AG04449 (cell line): Measurements from ENCODE around the gene CHRM5.

Source experiments
- CTCF ChIA-PET: fragments of 350-600 bp; formaldehyde crosslinking; extraction: SDS; loops from one replicate; lab custom pipeline; 2021; ENCODE audit warnings: antibody characterized with exemption; lab: Yijun Ruan, JAX
- POLR2A ChIA-PET: fragments of 400-600, 350-600 bp; formaldehyde crosslinking; extraction: SDS; loops from one replicate; lab custom pipeline; 2020; ENCODE audit warnings: antibody characterized with exemption, inconsistent platforms; lab: Yijun Ruan, JAX
- DNase-seq: peaks from one replicate; pipeline ENCODE4 v3.0.0-alpha.2; 2010; ENCODE audit warnings: low read depth, low spot score
- H3K4me3 ChIP-seq: 2 replicates; pipeline ENCODE4 v1.5.1; 2011; ENCODE audit warnings: low read depth, mild to moderate bottlenecking, control low read depth, low read length
- CTCF ChIP-seq: IDR thresholded peaks from one replicate; pipeline ENCODE4 v1.5.1; 2011; ENCODE audit warnings: mild to moderate bottlenecking, moderate library complexity, low read length, control low read depth, inconsistent platforms; ENCODE audit not compliant: insufficient read depth; ENCODE audit errors: missing control alignments

Gene CHRM5

GRCh38 chr15:33941279-33942063 is 26.8 kb upstream of the CHRM5 start:
- CTCF ChIA-PET, result interaction anchor here (0.8 to 1.2 kb wide), 3 partner anchors 16 to 25 kb away, joined by 3 to 4 read pairs (median 3); no protein-coding TSS in a partner anchor
- H3K4me3 ChIP-seq, result no peak overlapping the region
- POLR2A ChIA-PET, result no interaction called here
- DNase-seq, result no peak
- TF ChIP-seq CTCF, result no peak

- no peak for TF ChIP-seq CTCF
- H3K4me3 ChIP-seq, result no peak overlapping the region
- ChIA-PET POLR2A (no interaction called here), CTCF (no interaction called here)
- DNase-seq, result no peak
Measured at GRCh38 chr15:33946152-33946551, 22.1 kb upstream of the CHRM5 start.

GRCh38 chr15:33955945-33956344 is 12.4 kb upstream of the CHRM5 start:
- ChIA-PET POLR2A (interaction anchor here (0.6 kb wide), 1 partner anchor 929 kb away, joined by 3 read pairs; no protein-coding TSS in a partner anchor), CTCF (interaction anchor here (0.7 to 1.4 kb wide), 2 partner anchors 8 to 219 kb away, joined by 3 to 5 read pairs; no protein-coding TSS in a partner anchor)
- TF ChIP-seq CTCF, result no peak
- DNase-seq, result no peak
- no peak overlapping the region for H3K4me3 ChIP-seq

- no peak for DNase-seq
- no peak overlapping the region for H3K4me3 ChIP-seq
- ChIA-PET POLR2A (no interaction called here), CTCF (interaction anchor here (1.2 to 1.4 kb wide), 2 partner anchors 8 to 10 kb away, joined by 4 to 5 read pairs; no protein-coding TSS in a partner anchor)
- no peak for TF ChIP-seq CTCF
Measured at GRCh38 chr15:33956397-33956796, 11.9 kb upstream of the CHRM5 start.

GRCh38 chr15:33959844-33960548 is 8.3 kb upstream of the CHRM5 start:
- ChIA-PET CTCF (interaction anchor here (1.5 kb wide), 2 partner anchors 220 to 226 kb away, joined by 4 to 5 read pairs; no protein-coding TSS in a partner anchor), POLR2A (no interaction called here)
- TF ChIP-seq CTCF, result no peak
- DNase-seq, result no peak
- H3K4me3 ChIP-seq, result no peak overlapping the region

- H3K4me3 ChIP-seq, result no peak overlapping the region
- POLR2A ChIA-PET, result no interaction called here
- DNase-seq, result no peak
Measured at GRCh38 chr15:33960549-33960935, 7.8 kb upstream of the CHRM5 start.

More at GRCh38 chr15:33960549-33960935, 7.8 kb upstream of the CHRM5 start:
- CTCF ChIA-PET, result interaction anchor here (1.5 kb wide), 2 partner anchors 221 to 226 kb away, joined by 4 to 5 read pairs; no protein-coding TSS in a partner anchor
- TF ChIP-seq CTCF, result no peak
